ENCODE measurements around the gene SLC6A11.

Gene SLC6A11

DNA sequence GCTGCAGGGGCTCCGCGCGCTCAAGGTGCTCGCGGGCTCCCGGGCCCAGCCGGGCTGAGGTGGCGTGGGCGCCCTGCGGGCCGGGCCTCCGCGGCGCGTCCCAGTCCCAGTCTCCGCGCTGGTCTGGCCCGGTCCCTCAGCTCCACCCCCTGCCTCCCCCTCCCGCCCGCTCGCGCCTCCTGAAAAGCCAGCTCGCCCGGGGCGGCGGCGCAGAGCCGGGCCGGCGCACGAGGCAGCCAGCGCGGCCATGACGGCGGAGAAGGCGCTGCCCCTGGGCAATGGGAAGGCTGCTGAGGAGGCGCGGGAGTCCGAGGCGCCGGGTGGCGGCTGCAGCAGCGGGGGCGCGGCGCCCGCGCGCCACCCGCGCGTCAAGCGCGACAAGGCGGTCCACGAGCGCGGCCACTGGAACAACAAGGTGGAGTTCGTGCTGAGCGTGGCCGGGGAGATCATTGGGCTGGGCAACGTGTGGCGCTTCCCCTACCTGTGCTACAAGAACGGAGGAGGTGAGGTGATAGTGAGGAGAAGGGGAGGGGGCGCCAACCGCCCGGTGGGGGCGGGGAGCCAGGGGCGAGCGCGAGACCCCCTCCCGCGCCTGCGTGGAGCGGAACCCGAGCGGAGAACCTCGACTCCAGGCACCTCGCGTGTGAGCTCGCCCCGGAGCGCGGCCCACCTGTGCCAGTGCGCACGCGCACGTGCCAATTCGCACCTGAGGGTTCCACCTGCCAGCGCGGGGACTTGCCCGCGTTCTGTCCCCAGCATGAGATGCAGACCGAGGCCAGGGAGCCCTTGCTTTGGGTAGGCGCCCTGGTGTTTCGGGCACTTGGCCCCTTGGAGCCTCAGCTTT is at the start of gene SLC6A11:
SLC6A11 (plus strand) TSS at position 210 of the 844 bp plus-strand sequence; CDS start at position 248, 38 bp downstream.
- DNase-seq, result no peak

- no peak for DNase-seq
Observed at GRCh38 chr3:10768708-10769394, 47.2 kb upstream of the SLC6A11 start.

DNA sequence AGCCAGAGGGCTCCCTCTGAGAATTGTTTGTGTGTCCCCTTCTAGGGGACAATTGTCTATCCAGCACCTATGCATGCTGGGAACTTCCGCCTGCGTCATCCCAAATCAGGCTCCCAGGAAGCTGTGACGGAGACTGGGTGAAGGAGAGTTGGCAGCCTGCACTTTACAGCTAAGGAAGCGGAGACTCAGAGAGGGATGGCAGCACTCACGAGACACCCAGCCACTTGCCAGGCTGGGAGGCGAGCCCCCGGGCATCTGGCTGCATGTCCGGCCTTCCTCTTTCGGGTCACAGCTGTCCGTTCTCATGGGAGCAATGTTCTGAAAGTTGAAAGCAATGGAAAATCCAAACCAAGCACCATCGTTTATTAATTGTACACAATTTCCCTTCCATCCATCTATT is 45.5 kb upstream of the SLC6A11 start:
- DNase-seq, result no peak

- DNase-seq, result no peak
Observed at GRCh38 chr3:10770981-10771380, 45.0 kb upstream of the SLC6A11 start.

DNA sequence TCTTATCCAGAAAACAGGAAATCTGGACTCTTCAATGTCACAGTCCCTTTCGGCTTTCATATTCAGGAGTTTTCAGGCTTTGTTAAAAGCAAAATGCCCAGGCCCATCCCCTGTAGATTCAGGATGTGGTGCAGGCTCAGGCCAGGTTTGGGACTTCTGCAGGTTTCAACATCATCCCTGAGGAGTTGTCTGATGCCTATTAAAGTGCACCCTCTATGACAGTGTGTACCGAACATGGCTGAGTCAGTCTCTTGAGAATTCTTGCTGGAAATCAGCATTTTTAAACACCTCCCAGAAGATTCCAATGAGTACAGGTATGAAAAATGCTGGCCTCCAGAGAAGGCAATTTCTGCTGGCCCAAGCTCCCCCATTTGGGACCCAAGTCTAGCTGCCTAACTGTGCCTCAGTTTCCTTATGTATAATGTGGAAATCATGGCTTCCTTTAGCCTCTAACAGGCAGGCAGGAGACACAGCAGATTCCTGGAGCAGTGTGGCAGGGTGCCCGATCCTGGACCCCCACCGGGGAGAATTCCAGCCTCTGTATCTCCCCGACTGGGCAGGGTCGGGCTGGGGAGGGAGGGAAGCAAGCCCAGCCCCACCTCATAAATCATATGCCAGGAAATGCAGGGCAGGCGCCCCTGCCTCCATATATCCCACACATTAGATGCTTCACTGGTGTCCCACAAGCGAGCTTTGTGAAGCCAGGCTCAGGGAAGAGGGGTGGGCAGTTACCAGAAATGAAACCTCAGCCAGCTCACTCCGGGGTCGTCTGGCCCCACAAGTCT is 44.4 kb upstream of the SLC6A11 start:
- DNase-seq, result no peak

DNA sequence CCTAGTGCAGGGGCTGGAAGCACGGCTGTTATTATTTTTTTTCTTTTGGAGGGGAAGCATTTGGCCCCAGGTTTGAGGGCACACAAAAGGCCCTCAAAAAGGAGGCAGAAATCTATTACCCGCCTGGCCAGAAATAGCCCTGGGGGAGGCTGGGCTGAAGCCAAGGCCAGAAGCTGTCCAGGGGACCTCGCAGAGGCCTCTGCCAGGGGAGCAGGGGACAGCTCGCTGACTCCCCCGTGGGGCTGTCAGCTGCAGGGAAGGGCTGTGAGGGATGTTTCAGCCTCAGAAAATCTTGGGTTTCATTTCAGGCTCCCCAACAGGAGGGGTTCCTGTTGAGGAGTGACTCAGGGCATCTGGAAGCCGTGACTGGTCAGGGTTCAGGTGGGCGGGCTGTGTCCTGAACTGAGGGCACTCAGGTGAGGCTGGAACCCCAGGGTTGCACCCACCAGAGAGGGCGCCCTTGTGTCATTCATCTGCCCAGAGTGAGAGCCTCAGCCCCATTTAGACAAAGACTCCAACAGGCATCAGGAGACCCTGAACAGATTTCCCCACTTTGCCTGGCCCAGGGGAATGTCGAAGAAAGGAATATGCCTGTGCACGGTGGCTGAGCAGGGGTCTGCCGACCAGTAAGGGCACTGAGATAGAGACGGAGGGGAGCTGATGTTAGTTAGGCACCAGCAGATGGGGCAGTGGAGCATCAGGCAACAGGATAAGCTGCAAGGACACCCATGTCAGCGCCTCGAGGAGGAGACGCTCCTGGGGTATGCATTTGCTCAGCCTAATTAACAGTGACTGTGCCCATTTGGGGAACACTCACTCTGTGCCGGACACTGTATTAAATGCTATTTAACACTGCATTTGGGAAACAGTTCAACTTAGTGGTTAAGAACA is 43.5 kb upstream of the SLC6A11 start:
- no peak for DNase-seq

DNA sequence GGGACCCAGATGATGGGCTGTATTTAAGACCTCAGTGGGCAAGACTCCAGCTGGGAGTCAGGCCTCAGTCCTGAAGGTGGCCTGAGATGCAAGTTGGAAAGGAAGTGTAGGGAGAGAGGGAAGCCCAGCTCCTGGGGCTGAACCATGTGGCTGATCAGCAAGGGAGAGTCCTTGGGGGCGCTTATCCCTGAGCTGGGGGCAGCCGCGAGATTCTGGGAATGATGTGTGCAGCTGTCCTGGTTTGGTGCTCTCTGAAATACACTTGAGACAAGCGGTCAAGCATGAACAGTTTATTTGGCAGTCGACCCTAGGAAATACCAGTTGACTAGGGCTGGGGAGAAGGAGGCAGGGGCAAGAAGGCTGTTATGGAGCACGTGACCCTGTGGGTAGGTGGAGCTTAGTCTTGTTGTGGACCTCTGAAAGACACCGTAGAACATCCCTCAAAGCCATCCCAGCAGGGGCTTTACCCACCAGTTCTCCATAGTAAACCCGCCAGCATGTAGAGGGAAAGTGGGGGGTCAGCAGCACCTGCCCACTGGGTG is 41.8 kb upstream of the SLC6A11 start:
- no peak for DNase-seq

DNA sequence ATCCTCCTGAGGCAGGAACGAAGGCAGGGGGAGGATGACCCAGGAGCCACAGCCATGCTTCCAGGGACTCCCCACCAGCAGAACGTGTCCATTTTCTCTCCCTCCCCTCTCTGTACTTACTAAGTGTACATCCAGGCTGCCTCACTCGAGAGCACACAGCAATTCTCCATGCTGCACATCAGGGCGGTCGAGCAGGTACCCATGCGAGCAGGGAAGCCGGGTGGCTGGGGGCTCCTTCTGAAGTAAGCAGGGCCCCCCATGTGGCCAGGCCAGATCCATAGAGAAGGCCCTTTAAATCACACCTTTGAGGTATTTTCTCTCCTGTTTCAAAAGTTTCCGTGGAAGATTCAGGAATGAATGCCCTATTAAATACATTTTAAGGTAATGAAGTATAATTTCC is 41.2 kb upstream of the SLC6A11 start:
- DNase-seq, result no peak

DNA sequence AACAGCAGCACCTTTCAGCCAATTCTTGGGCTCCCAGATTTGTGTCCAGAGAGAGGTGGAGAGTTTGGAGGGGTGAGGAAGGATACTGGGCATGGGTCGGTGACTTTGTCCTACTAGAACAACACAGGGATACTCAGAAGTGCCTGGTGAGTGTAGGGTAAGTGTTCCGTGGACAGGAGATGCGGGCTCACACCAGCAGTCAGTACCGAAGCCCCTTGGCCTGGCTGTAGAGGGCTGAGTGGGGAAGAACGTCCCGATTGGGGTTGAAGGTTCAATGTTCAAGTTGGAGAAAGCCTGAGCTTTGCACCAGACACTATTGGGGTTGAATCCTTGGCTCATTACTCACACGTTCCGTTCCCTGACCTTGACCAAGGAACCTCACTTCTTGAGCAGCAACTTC is 40.8 kb upstream of the SLC6A11 start:
- DNase-seq, result no peak

DNA sequence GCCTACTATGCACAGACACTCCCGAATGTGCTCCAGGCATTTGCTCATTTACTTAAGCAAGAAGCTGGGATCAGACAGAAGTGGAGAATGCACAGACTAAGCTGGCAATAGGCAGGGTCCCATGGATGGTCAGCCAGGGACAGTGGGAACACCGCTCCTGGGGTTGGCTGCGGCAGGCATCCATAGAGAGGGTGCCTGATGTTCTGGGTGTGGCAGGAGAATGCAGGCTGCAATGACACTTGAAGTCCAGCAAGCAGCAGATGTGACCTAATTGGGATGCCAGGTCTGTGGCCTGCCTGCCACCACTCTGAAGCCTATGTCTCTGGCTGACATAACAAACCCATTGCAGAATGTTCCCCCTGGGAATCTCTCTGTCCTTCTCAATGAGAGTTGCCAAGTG is 40.2 kb upstream of the SLC6A11 start:
- no peak for DNase-seq

GRCh38 chr3:10777627-10778026 is 38.4 kb upstream of the SLC6A11 start:
- DNase-seq, result no peak

- DNase-seq, result no peak
Observed at GRCh38 chr3:10778492-10779292, 37.3 kb upstream of the SLC6A11 start.

GRCh38 chr3:10779293-10779805 is 36.7 kb upstream of the SLC6A11 start:
- DNase-seq, result no peak

DNA sequence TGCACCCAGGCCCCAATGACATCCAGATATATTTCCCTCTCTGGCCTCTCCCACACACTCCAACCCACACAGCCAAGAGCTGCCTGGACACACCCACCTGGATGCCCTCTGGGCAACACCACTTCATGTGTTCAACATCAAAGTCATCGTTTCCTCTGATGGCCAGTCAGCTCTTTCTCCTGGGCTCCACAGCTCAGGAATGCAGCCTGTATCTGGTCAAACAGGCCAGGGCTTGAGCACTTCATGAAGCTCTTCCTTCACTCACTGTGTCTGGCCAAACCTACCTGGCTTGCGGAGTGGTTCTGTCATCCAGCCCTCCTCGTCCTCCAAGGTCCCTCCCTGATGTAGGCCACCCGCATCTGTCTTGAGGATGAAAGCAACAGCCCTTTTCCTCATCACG is 35.8 kb upstream of the SLC6A11 start:
- no peak for DNase-seq

GRCh38 chr3:10780922-10781321 is 35.1 kb upstream of the SLC6A11 start:
- DNase-seq, result no peak

DNA sequence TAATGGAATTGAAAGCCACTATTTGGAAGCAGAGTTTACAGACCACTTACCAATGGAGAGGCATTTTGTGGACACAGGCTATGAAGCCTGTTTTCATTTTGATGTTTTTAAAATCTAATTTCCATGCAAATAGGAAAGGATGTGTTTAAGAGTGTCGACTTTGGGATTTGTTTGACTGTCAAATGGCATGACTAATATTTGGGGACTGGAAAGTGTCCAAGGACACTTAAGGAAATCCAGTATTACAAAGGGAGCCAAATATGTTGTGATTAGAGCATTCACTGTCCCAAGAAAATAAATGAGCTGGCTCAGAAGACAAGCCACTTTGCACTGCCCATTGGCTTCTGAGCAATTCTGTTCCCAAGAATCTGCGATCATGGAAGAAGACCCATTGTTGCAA is 34.0 kb upstream of the SLC6A11 start:
- no peak for DNase-seq

- peak; percentile 28 for DNase-seq
Observed at GRCh38 chr3:10783360-10784351, 32.4 kb upstream of the SLC6A11 start.

GRCh38 chr3:10786640-10787039 is 29.4 kb upstream of the SLC6A11 start:
- DNase-seq, result no peak

DNA sequence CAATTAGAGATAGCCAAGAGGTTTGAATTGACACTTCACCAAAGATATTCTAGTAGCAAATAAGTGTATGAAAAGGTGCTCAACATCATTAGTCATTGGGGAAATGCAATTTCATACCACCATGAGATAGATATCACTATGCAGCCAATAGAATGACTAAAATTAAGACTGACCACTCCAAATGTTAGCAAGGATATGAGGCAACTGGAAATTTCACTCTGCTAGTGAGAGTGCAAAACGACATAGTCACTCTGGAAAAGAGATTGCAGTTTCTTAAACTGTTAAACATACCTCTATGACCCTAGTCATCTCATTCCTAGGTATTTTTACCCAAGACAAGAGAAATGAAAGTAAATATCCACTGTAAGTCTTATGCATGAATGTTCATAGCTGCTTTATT is 27.6 kb upstream of the SLC6A11 start:
- DNase-seq, result no peak

- DNase-seq, result no peak
Observed at GRCh38 chr3:10790713-10791112, 25.3 kb upstream of the SLC6A11 start.

Measured in KG1 (cell line).